Stomach (tissue), 4 donors: Measurements from ENCODE around the gene CES5A.

Experiments used
- CTCF ChIP-seq, 7 experiments: fragments of 450-650 bp in 4 of 7; fragments of 200-600 bp in 3 of 7; sonication (generic) in 3 of 7; IDR thresholded peaks; one replicate each; pipeline ENCODE4 v1.5.1; 2016 to 2019; ENCODE audit warnings: antibody characterized with exemption in 7 of 7, control low read depth in 2 of 7, mild to moderate bottlenecking in 1 of 7
- POLR2A ChIP-seq, 4 donors: fragments of 450-650 bp; IDR thresholded peaks; one replicate each; pipeline ENCODE4 v1.6.1; 2016; ENCODE audit warnings: antibody characterized with exemption in 4 of 4, control low read depth in 2 of 4, mild to moderate bottlenecking in 1 of 4, moderate library complexity in 1 of 4
- POLR2AphosphoS5 ChIP-seq, 3 donors: sonication (generic); formaldehyde crosslinking; IDR thresholded peaks; one replicate each; pipeline ENCODE4 v1.6.1; 2016; ENCODE audit warnings: antibody characterized with exemption in 3 of 3

GRCh38 chr16:55832773-55833691 is 42.1 kb downstream of the CES5A start, which contains the start of gene CES1:
- TF ChIP-seq POLR2A (IDR thresholded peaks at IDR 0.05) (no peak), CTCF (IDR thresholded peaks at IDR 0.05) (no peak), POLR2AphosphoS5 (IDR thresholded peaks at IDR 0.05) (no peak)
